HepG2 (cell line): Measurements from ENCODE around the gene MUCL3. TPM values are rescaled to one million over a fixed set of nuclear protein-coding genes. Genes with fewer than 3 reads are reported as not detected.

ENCODE experiments used
- ATAC-seq: fragments of 200-7000 bp; cut with Tn5 transposase; 3 replicates; pipeline ENCODE4 v1.9.1; 2020; ENCODE audit warnings: mild to moderate bottlenecking, moderate library complexity
- BruUV-seq: library from RNA; stranded (reverse); fragments of 400-500 nt; replicated peaks from 2 replicates; lab custom pipeline; 2021; lab: Mats Ljungman, UMichigan
- CTCF ChIA-PET: fragments of 300-600 bp; formaldehyde crosslinking; extraction: SDS; loops from one replicate; lab custom pipeline; 2021; ENCODE audit warnings: low total read pairs, inconsistent platforms, low intra/inter-chr PET ratio; lab: Yijun Ruan, JAX
- POLR2A ChIA-PET: fragments of 350-600 bp; sonication (Branson Sonifier 250); formaldehyde crosslinking; loops from one replicate; lab custom pipeline; 2020; ENCODE audit warnings: antibody characterized with exemption, inconsistent platforms; lab: Yijun Ruan, JAX
- DNase-seq: peaks from one replicate; pipeline ENCODE4 v3.0.0-alpha.2; 2015; ENCODE audit warnings: low spot score
- FAIRE-seq: peaks from 3 replicates; lab custom pipeline; 2011; peaks lifted over from hg19 to GRCh38; lab: Jason Lieb, UNC
- H2AFZ ChIP-seq: one replicate; pipeline ENCODE4 v1.6.1; 2011; ENCODE audit warnings: low read length, inconsistent platforms
- H3K27ac ChIP-seq: fragments of 300-600 bp; 3 replicates; pipeline ENCODE4 v1.8.0; 2011; ENCODE audit warnings: mixed run types, mild to moderate bottlenecking, mixed read lengths, low read length, inconsistent platforms; ENCODE audit not compliant: insufficient read depth; ENCODE audit errors: extremely low read length
- H3K27me3 ChIP-seq, 2 experiments: fragments of 200-600 bp in 1 of 2; 2 replicates in 1 of 2; 3 replicates in 1 of 2; pipeline versions ENCODE4 v1.6.0 to v1.8.0; 2011; ENCODE audit warnings: low read length in 2 of 2, mild to moderate bottlenecking in 2 of 2, moderate library complexity in 2 of 2, inconsistent platforms in 1 of 2; ENCODE audit not compliant: insufficient read depth in 2 of 2, control insufficient read depth in 1 of 2
- H3K36me3 ChIP-seq, 2 experiments: fragments of 200-600 bp in 1 of 2; replicated peaks in 1 of 2; 2 replicates in 1 of 2; 3 replicates in 1 of 2; pipeline versions ENCODE4 v1.5.1 to v1.8.0; 2011; ENCODE audit warnings: low read length in 2 of 2, inconsistent platforms in 1 of 2; ENCODE audit not compliant: insufficient read depth in 2 of 2, control insufficient read depth in 1 of 2
- H3K4me1 ChIP-seq: 2 replicates; pipeline ENCODE4 v1.5.1; 2012; ENCODE audit warnings: low read length, inconsistent platforms; ENCODE audit not compliant: insufficient read depth
- H3K4me2 ChIP-seq: 2 replicates; pipeline ENCODE4 v1.6.0; 2011; ENCODE audit warnings: low read depth, low read length, inconsistent platforms
- H3K4me3 ChIP-seq, 3 experiments: fragments of 200-600 bp in 1 of 3; sonication (generic), shearing (Covaris generic) in 1 of 3; replicated peaks in 1 of 3; 2 replicates each; pipeline ENCODE4 v1.5.1; 2011 to 2016; ENCODE audit warnings: low read length in 3 of 3, inconsistent platforms in 2 of 3, low read depth in 2 of 3, mild to moderate bottlenecking in 2 of 3, control low read depth in 1 of 3, mixed read lengths in 1 of 3; ENCODE audit not compliant: insufficient read depth in 1 of 3
- H3K79me2 ChIP-seq: one replicate; pipeline ENCODE4 v1.6.1; 2011; ENCODE audit warnings: low read length, inconsistent platforms; ENCODE audit not compliant: insufficient read depth
- H3K9ac ChIP-seq: 2 replicates; pipeline ENCODE4 v1.6.0; 2011; ENCODE audit warnings: mild to moderate bottlenecking, low read depth, low read length, inconsistent platforms; ENCODE audit not compliant: insufficient read depth
- H3K9me3 ChIP-seq: 2 replicates; pipeline ENCODE4 v1.5.1; 2012; ENCODE audit warnings: mild to moderate bottlenecking, low read length
- H4K20me1 ChIP-seq: 2 replicates; pipeline ENCODE4 v1.6.0; 2011; ENCODE audit warnings: inconsistent platforms, mild to moderate bottlenecking, low read length, moderate library complexity; ENCODE audit not compliant: insufficient read depth
- HOXA9 ChIP-seq: sonication (generic); formaldehyde crosslinking; IDR thresholded peaks from 2 replicates; pipeline ENCODE4 v1.8.1; 2022; ENCODE audit warnings: missing genetic modification reagents, mild to moderate bottlenecking, moderate library complexity, borderline replicate concordance
- PLSCR1 ChIP-seq: sonication (generic); formaldehyde crosslinking; IDR thresholded peaks from 2 replicates; pipeline ENCODE4 v1.5.0; 2020; ENCODE audit warnings: missing genetic modification reagents, mild to moderate bottlenecking, borderline replicate concordance
- RFXANK ChIP-seq: IDR thresholded peaks from 2 replicates; pipeline ENCODE4 v1.6.1; 2016
- TEF ChIP-seq: sonication (generic); formaldehyde crosslinking; IDR thresholded peaks from 2 replicates; pipeline ENCODE4 v1.5.0; 2020; ENCODE audit warnings: missing genetic modification reagents
- ZHX2 ChIP-seq, 2 experiments: sonication (generic) in 1 of 2; formaldehyde crosslinking in 1 of 2; IDR thresholded peaks; 2 replicates each; pipeline versions ENCODE4 v1.6.1 to v1.9.0; 2014 to 2022; ENCODE audit warnings: antibody characterized with exemption in 1 of 2, borderline replicate concordance in 1 of 2, inconsistent platforms in 1 of 2, low read depth in 1 of 2, missing genetic modification reagents in 1 of 2
- ZNF567 ChIP-seq: sonication (generic); formaldehyde crosslinking; IDR thresholded peaks from 2 replicates; pipeline ENCODE4 v1.8.1; 2023; ENCODE audit warnings: mild to moderate bottlenecking, missing genetic modification reagents, borderline replicate concordance
- WGBS: methylation state at CpG from one replicate; pipeline ENCODE4 v1.1.6; 2017; ENCODE audit warnings: low lambda C conversion rate; 5-methylcytosine and 5-hydroxymethylcytosine counted together
- in situ Hi-C: cut with HindIII; loops from 2 replicates; pipeline ENCODE4 v1.10.0; 2017; ENCODE audit warnings: low pct_unique_long_range_greater_than_20kb; ENCODE audit not compliant: extremely low pct_ligation_motif_present
- intact Hi-C: fragments of 100-400 bp; cut with micrococcal nuclease; formaldehyde crosslinking; loops from one replicate; pipeline ENCODE4 v1.10.0; 2022; ENCODE audit not compliant: unreplicated experiment
- polyA plus RNA-seq, 8 experiments: library from polyadenylated mRNA; depleted of rRNA in 3 of 8; stranded (reverse) in 7 of 8; unstranded in 1 of 8; fragments of >200 nt; fragmentation: Illumina TruSeq in 4 of 8; extraction: Trizol in 4 of 8; gene quantifications; 2 replicates each; pipeline versions ENCODE4 v1.2.1 to v1.2.3, GENCODE V29; 2011 to 2016; ENCODE audit warnings: low read depth in 4 of 8, missing spikeins in 1 of 8, mixed read lengths in 1 of 8; ENCODE audit not compliant: insufficient read depth in 1 of 8
- total RNA-seq, 5 experiments: library from RNA; depleted of rRNA; stranded (reverse); fragments of >200 nt; fragmentation: Illumina TruSeq; extraction: Trizol; gene quantifications; 2 replicates each; pipeline ENCODE4 v1.2.3, GENCODE V29; 2016; ENCODE audit warnings: low read depth in 1 of 5

Gene MUCL3
- total and polyA plus RNA-seq, 2 of the 13 experiments (the other 11 are each of a cell fraction or from before 2014, with no cell fraction given), result not detected

- Histone ChIP-seq H3K27ac (no peak overlapping the region), H3K36me3 (peaks cover 33 to 62% of the 10 kb centered on the region in 2 experiments), H3K27me3 (no peaks in the 10 kb centered on the region), H2AFZ (no peak overlapping the region), H4K20me1 (peaks cover 4% of the 10 kb centered on the region; the same call in 1 of the 2 replicates), H3K9me3 (no peaks in the 10 kb centered on the region), H3K4me3 (no peak overlapping the region), H3K9ac (no peak overlapping the region), H3K4me2 (no peak overlapping the region), H3K79me2 (peaks cover 10% of the 10 kb centered on the region), H3K4me1 (peaks cover 6% of the 10 kb centered on the region)
- ChIA-PET POLR2A (interaction anchor here (0.6 kb wide), 1 partner anchor 24 kb away, joined by 3 read pairs; no protein-coding TSS in a partner anchor), CTCF (no interaction called here)
- in situ Hi-C loops, result no loop called here
- no peak for FAIRE-seq
- TF ChIP-seq ZHX2 (IDR thresholded peaks at IDR 0.05; ENCODE audit: low read depth) (no peak), ZHX2 (CRISPR knock-in tag; IDR thresholded peaks at IDR 0.05; ENCODE audit: borderline replicate concordance) (no peak), PLSCR1 (CRISPR knock-in tag) (no peak), ZNF567 (CRISPR knock-in tag) (no peak), HOXA9 (no peak), RFXANK (no peak), TEF (CRISPR knock-in tag) (no peak)
- intact Hi-C loops, result no loop called here
- BruUV-seq, result no TSS peak
- WGBS, result 98% methylated on average over 4 of the region's 4 CpGs
- no peak for ATAC-seq
- no peak for DNase-seq
Observed at GRCh38 chr6:30891450-30891723, 49.4 kb upstream of the MUCL3 start.
